Heart right ventricle (tissue), 16 donors: ENCODE measurements around the gene NRXN3. TPM values are rescaled to one million over a fixed set of nuclear protein-coding genes. Genes with fewer than 3 reads are reported as not detected.

Experiments
- ATAC-seq, 8 donors: fragments of 200-7000 bp; cut with Tn5 transposase; one replicate each; pipeline ENCODE4 v1.9.1; 2020; ENCODE audit warnings: mild to moderate bottlenecking in 8 of 8, moderate library complexity in 8 of 8, moderate number of reproducible peaks in 1 of 8
- DNase-seq, 2 donors: peaks; one replicate each; pipeline ENCODE4 v3.0.0-alpha.2; 2020
- H3K27ac ChIP-seq, 10 donors: fragments of 200-600 bp; sonication (generic) in 2 of 10; one replicate each; pipeline versions ENCODE4 v1.5.0 to v1.8.0; 2020 to 2022; ENCODE audit warnings: mild to moderate bottlenecking in 3 of 10
- H3K27me3 ChIP-seq, 7 donors: fragments of 200-600 bp; one replicate each; pipeline ENCODE4 v1.8.0; 2021 to 2022; ENCODE audit warnings: mild to moderate bottlenecking in 2 of 7
- H3K36me3 ChIP-seq, 9 donors: fragments of 200-600 bp; sonication (generic) in 1 of 9; one replicate each; pipeline versions ENCODE4 v1.5.0 to v1.8.0; 2020 to 2022; ENCODE audit warnings: mild to moderate bottlenecking in 2 of 9
- H3K4me1 ChIP-seq, 9 donors: fragments of 200-600 bp; sonication (generic) in 1 of 9; one replicate each; pipeline versions ENCODE4 v1.5.0 to v1.8.0; 2020 to 2022; ENCODE audit warnings: mild to moderate bottlenecking in 4 of 9
- H3K4me3 ChIP-seq, 10 donors: fragments of 200-600 bp; sonication (generic) in 2 of 10; one replicate each; pipeline versions ENCODE4 v1.5.0 to v1.8.0; 2020 to 2022; ENCODE audit warnings: mild to moderate bottlenecking in 7 of 10, moderate library complexity in 2 of 10
- H3K9me3 ChIP-seq, 11 donors: fragments of 200-600 bp in 10 of 11; sonication (generic) in 2 of 11; one replicate each; pipeline versions ENCODE4 v1.5.0 to v1.8.0; 2013 to 2022; ENCODE audit warnings: mild to moderate bottlenecking in 2 of 11, control low read depth in 1 of 11, moderate library complexity in 1 of 11
- WGBS, 2 donors: extraction: QIAGEN DNeasy Blood & Tissue Kit; methylation state at CpG; one replicate each; pipeline ENCODE4 v1.1.7; 2013; ENCODE audit warnings: inconsistent platforms in 1 of 2; 5-methylcytosine and 5-hydroxymethylcytosine counted together
- intact Hi-C, 10 donors: fragments of 100-400 bp; cut with DNase I; formaldehyde crosslinking; loops; one replicate each; pipeline versions ENCODE4 v1.11.1 to v1.14.2; 2022
- polyA plus RNA-seq, 2 donors: library from polyadenylated mRNA; stranded (reverse); fragments of 200-250 nt; gene quantifications; one replicate each; pipeline ENCODE4 v1.2.3, GENCODE V29; 2013
- total RNA-seq, 10 donors: library from RNA; stranded (reverse); fragmentation: NEBNext Ultra II Directional in 3 of 10; extraction: Animal tissue kit (Norgen Biotek cat#: 25700) in 3 of 10; gene quantifications; one replicate each; pipeline versions ENCODE4 v1.2.1 to v1.2.4, GENCODE V29; 2021 to 2023
- TF ChIP-seq, protein P1 (sequence below), 9 donors: fragments of 200-600 bp; sonication (generic) in 2 of 9; IDR thresholded peaks; one replicate each; pipeline versions ENCODE4 v1.5.0 to v1.8.0; 2021 to 2022; ENCODE audit warnings: antibody characterized with exemption in 9 of 9, mild to moderate bottlenecking in 5 of 9, moderate library complexity in 1 of 9
- donor health status: Arrhythmogenic right ventricular cardiomyopathy.
- donor health status: ischemic (EF 13 %, LVEDD 7.1; RV severe dilation, severe dysfunction).
- donor health status: healthy with polysubstance abuse.
- donor health status: DM: no; HTN: yes; CAD: no.
- donor health status: DM: no; HTN: no; CAD: no.
- donor health status: ischemic (EF 25% LVEDD 6.9; RV normal size, moderate dysfunction).
- donor health status: ischemic (EF 25% LVEDD 5.7; RV mildly dilated, moderate dysfunction).
- donor health status: healthy.
- donor health status: DM: yes; HTN: yes; CAD: no.
- donor health status: Ischemic cardiomyopathy.
- donor health status: ischemic (EF 35%, LVEDD 5.7; RV mildly dilated, moderate dysfunction).
- donor health status: nonischemic (EF 11% LVEDD 7.7; RV severe dilation, severe dysfunction).
- donor health status: DM: yes; HTN: yes; CAD: no.
- donor health status: PGD.
- donor health status: ischemic (EF 29% LVEDD 5.4; RV normal size, mild dysfunction).
- donor health status: nonischemic (EF 23%, LVEDD 6.1; RV moderate dilation, normal function).

NRXN3 gene
- total and polyA plus RNA-seq, 12 donors: 0.23 to 1.8 (median 0.87) TPM

DNA sequence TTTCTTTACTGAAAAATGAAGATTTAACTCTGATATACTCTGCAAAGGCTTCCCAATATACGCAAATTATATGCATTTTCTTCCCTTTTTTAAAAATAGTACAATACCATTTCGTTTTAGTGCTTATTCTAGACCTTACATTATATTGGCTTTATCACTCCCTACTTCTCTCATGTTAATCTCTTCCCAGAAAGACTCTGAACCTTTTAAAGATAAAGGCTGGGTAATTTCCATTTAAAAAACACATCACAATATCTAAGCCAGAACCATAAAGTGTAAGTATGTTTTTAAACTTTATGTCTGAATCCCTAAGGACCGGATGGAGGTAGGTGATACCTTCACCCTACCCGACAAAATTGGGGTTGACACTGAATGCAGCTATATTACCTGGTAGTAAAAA, 1720.4 kb downstream of the NRXN3 start:
- H3K36me3 ChIP-seq: no peaks in the 10 kb centered on the region
- H3K9me3 ChIP-seq: peaks cover 0 to 2% (median 0%) of the 10 kb centered on the region in 11 donors
- TF ChIP-seq, protein P1, sequence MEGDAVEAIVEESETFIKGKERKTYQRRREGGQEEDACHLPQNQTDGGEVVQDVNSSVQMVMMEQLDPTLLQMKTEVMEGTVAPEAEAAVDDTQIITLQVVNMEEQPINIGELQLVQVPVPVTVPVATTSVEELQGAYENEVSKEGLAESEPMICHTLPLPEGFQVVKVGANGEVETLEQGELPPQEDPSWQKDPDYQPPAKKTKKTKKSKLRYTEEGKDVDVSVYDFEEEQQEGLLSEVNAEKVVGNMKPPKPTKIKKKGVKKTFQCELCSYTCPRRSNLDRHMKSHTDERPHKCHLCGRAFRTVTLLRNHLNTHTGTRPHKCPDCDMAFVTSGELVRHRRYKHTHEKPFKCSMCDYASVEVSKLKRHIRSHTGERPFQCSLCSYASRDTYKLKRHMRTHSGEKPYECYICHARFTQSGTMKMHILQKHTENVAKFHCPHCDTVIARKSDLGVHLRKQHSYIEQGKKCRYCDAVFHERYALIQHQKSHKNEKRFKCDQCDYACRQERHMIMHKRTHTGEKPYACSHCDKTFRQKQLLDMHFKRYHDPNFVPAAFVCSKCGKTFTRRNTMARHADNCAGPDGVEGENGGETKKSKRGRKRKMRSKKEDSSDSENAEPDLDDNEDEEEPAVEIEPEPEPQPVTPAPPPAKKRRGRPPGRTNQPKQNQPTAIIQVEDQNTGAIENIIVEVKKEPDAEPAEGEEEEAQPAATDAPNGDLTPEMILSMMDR (IDR thresholded peaks at IDR 0.05): no peak
- no peak overlapping the region for H3K4me3 ChIP-seq
- intact Hi-C loops: no loop called here
- no peak for ATAC-seq
- no peak overlapping the region for H3K27ac ChIP-seq
- H3K27me3 ChIP-seq: no peaks in the 10 kb centered on the region
- DNase-seq: no peak
- peaks cover 0 to 2% (median 0%) of the 10 kb centered on the region in 9 donors for H3K4me1 ChIP-seq
- 76 to 86% methylated on average over 4 of the region's 4 CpGs for WGBS, 2 donors

DNA sequence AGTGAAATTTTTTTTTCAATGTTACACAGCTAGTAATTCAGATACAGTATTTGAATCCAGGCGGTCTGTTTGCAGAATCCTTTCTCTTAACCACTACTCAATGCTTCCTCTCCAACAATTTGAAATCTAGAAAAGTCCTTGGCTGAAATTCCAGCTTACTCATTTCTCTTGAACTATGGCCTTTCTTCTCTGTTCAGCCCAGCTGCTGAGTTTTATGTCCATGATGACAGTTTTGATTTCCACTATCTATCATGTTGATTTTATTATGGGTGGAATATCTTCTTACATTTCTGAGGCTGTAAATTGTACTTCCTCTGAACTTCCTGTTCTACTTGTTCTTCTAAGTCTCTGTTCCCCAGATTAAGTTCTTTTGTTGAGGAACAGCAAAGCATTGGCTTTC, 1725.8 kb downstream of the NRXN3 start:
- intact Hi-C loops: no loop called here
- no peaks in the 10 kb centered on the region for H3K36me3 ChIP-seq
- peaks cover 0 to 4% (median 0%) of the 10 kb centered on the region in 11 donors for H3K9me3 ChIP-seq
- no peak overlapping the region for H3K4me3 ChIP-seq
- H3K4me1 ChIP-seq: peaks cover 0 to 5% (median 0%) of the 10 kb centered on the region in 9 donors
- H3K27ac ChIP-seq: no peak overlapping the region
- TF ChIP-seq, protein P1 (IDR thresholded peaks at IDR 0.05): no peak
- WGBS, 2 donors: 70 to 79% methylated on average over 1 of the region's 1 CpG
- ATAC-seq (peak in 1 of 8 donors; percentile 20), DNase-seq (no peak)
- no peaks in the 10 kb centered on the region for H3K27me3 ChIP-seq

DNA sequence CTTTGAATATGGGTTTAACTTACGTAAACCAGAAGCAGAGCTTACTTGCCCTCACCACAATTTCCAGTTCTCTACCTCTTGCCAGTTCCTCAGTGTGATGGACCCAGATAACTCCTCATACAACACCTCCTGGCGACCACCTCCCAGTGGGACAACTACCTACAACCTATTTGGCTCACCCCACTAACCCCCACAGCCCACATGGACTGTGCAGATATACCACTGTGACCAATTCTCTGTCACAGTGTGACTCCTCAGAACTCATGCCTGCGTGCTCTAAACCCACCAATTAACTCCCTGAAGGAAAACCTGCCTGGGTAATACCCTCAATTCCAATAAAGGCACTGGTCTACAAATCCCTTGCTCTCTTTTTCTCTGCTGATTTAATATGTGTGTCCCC, 1729.4 kb downstream of the NRXN3 start:
- Histone ChIP-seq H3K27me3 (no peaks in the 10 kb centered on the region), H3K4me1 (peaks cover 0 to 5% (median 0%) of the 10 kb centered on the region in 9 donors), H3K4me3 (no peak overlapping the region), H3K27ac (no peak overlapping the region), H3K36me3 (no peaks in the 10 kb centered on the region), H3K9me3 (peaks cover 0 to 4% (median 0%) of the 10 kb centered on the region in 11 donors)
- no peak for ATAC-seq
- WGBS, 2 donors: 84 to 85% methylated on average over 3 of the region's 3 CpGs
- intact Hi-C loops: no loop called here
- TF ChIP-seq, protein P1 (IDR thresholded peaks at IDR 0.05): no peak
- no peak for DNase-seq

DNA sequence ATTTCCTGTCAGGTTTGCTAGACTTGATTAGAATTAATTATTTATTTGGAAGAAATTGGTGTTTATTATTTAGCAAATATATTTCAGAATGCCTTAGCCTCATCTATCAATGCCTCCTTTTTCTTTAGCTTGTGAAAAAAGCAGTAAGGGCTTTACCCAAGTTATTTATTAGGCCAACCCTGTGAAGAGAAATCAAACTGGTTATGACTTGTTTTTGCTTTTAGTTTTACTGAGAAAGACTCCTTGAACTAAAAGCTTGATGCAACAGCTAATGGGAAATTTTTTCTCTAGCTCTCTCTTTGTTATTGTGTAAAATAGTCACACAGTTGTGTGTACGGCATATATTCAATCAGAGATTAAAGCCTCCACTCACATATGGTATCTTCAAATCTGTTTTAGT, 1734.3 kb downstream of the NRXN3 start:
- 90 to 97% methylated on average over 1 of the region's 1 CpG for WGBS, 2 donors
- H3K36me3 ChIP-seq: no peaks in the 10 kb centered on the region
- H3K4me1 ChIP-seq: no peaks in the 10 kb centered on the region
- peaks cover 0 to 2% (median 0%) of the 10 kb centered on the region in 11 donors for H3K9me3 ChIP-seq
- H3K4me3 ChIP-seq: no peak overlapping the region
- DNase-seq (no peak), ATAC-seq (no peak)
- H3K27ac ChIP-seq: no peak overlapping the region
- TF ChIP-seq, protein P1 (IDR thresholded peaks at IDR 0.05): no peak
- no peaks in the 10 kb centered on the region for H3K27me3 ChIP-seq
- intact Hi-C loops: no loop called here
